GM19035 (cell line): ENCODE data around the gene MCC.
A peak's percentile ranks its signal among the peaks of the same experiment; 100 is the strongest.

Source experiments
- ATAC-seq: cut with Tn5 transposase; IDR thresholded peaks from one replicate; pipeline ENCODE4 v1.9.1; 2021; ENCODE audit not compliant: unreplicated experiment

The MCC gene

DNA sequence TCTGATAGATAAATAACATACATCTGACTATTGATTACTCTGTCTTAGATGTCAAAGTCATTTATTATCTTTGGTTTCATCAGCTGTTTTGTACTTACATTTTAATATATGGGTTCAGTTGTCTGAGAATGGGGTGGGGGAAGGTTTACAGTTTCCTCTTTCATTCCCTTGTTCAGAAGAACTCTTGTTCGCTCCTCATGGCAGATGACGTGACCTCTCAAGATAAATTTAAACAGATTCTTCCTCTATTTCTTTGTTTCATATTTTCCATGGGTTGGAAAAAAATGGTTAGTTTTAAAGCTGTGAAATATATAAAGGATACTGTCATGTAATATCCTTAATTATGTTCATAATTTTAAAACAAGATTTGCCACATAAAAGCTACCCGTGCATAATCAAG lies 114.8 kb downstream of the MCC start:
- no peak for ATAC-seq

- ATAC-seq = no peak
These were observed 116.5 kb downstream of the MCC start for GRCh38 chr5:113371721-113372196.

GRCh38 chr5:113367586-113367985 lies 120.7 kb downstream of the MCC start:
- no peak for ATAC-seq

- ATAC-seq = no peak
These were observed 123.8 kb downstream of the MCC start for GRCh38 chr5:113364466-113364865.

- no peak for ATAC-seq
These were observed 126.6 kb downstream of the MCC start for GRCh38 chr5:113361701-113362100.

DNA sequence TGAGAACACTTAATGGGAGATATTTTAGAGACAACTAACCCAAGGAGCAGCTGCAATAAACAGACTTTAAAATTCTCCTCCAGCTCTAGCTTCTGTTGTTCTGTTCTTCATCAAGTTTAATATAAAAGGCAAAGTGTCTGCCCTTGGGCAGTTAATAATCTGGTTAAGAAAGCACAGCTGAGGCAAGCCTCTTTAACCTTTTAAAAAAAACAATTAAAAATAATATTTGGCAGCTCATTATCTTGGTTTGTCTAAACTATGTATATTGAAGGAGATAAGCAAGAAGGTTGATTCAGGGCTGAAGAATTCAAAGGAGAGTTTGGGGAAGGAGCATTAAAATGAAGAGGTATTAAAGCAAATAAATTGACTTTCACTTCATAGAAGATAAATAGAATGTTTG lies 128.8 kb downstream of the MCC start:
- ATAC-seq = no peak

DNA sequence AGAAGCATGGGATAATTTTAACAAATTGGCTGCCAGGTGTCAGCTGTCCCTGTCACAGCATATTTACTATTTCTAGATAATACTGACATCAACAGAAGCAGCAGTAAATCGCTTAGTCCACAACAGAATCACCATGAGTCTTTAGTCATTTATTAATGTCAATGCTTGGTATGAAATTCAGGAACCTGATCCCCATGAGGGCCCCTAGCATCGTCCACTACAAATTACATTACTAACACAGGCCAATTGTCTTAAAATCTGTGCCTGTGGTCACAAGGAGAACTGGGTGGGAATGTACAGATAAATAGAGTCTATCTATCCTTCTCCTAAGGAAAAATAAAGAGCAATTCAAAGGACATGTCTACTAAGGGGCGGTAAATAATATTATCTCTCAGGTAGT lies 129.6 kb downstream of the MCC start:
- no peak for ATAC-seq

GRCh38 chr5:113357696-113358476 lies 130.4 kb downstream of the MCC start:
- ATAC-seq = no peak

DNA sequence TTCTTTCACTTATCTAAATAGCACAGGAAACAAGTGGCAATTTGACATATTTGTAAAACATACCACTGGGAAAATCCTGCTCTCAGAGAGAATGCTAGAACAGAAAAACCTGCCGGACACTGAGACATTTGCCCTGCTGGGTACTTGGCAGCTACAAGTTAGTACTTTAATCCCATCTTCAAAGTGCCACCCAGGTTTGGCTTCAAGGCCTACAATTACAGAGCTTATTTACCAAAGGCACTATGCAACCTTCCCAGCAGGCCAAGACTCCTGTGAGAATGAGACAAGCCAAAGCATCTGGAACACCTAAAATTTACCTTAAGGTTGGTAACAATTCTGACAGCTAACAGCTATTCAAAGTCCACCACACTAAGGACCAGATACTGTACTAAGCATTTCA lies 131.8 kb downstream of the MCC start:
- ATAC-seq = no peak

GRCh38 chr5:113354055-113354454 lies 134.2 kb downstream of the MCC start:
- ATAC-seq = no peak

DNA sequence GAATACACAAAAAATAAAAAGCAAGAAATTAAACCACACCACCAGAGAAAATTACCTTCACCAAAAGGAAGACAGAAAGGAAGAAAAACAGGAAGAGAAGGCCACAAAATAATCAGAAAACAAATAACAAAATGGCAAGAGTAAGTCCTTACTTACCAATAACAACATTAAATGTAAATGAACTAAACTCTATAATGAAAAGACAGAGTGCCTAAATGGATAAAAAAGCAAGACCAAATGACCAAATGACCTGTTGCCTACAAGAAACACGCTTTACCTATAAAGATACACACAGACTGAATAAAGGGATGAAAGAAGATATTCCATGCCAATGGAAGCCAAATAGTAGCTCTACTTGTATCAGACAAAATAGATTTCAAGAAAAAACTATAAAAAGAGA lies 140.7 kb downstream of the MCC start:
- ATAC-seq = no peak

GRCh38 chr5:113344973-113345940 lies 143.0 kb downstream of the MCC start:
- no peak for ATAC-seq

- ATAC-seq = no peak
These were observed 144.9 kb downstream of the MCC start for GRCh38 chr5:113343343-113343742.

DNA sequence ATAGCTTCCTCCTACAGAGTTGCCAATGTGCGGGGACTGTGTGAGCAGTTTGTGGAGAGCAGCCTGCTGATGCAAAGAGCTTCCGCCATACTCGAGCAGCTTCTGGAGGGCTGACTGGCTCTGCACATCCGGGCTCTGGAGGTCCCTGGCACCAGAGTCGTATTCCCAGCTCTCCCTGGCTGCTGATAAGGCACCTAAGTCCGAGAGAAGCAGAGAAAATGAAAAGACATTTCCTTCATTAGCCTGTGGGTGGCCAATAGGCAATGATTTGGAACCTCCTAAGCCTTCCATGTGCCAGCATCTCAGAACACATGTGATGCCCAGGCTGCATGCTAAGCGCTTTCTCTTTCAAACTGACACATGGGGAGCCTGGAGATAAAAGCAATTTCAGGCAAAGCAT lies 147.7 kb downstream of the MCC start:
- no peak for ATAC-seq

DNA sequence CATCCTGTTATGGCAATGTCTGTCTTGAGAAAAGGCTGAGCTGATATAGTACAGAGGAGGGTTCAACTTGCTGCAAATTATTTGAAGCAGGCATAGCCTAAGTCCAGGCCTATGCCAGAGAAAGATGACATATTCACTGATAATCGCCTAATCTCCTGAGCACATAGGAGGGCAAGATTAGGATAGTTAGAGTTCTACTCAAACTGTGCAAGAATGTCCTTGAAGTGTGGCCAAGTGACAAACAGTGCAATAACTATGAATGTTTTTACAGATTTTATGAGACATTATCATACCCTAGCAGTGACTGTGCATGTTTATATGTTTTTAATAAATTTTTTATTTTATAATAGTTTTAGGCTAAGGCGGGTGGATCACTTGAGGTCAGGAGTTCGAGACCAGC lies 149.6 kb downstream of the MCC start:
- no peak for ATAC-seq

- ATAC-seq = no peak
These were observed 150.5 kb downstream of the MCC start for GRCh38 chr5:113337515-113338415.

DNA sequence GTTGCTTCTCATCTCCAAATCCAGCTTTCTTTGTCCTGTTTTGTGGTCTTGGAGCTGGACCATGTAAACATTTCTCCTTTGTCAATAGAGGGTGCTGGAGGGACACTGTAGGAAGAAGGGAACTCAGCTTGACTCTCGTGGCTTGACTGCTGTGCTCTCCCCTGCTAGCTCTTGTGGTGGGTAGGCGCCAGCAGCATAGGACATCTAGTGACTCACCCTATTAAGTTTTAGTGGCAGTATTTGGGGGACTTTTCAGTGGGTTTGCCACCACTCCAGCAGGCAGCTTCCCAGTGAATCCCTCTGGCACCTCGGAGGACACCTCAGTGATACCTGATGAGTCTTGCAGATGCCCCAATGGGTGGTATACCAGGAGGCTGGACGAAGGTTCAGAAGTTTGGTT lies 151.3 kb downstream of the MCC start:
- no peak for ATAC-seq

GRCh38 chr5:113333411-113333810 lies 154.8 kb downstream of the MCC start:
- ATAC-seq = no peak

DNA sequence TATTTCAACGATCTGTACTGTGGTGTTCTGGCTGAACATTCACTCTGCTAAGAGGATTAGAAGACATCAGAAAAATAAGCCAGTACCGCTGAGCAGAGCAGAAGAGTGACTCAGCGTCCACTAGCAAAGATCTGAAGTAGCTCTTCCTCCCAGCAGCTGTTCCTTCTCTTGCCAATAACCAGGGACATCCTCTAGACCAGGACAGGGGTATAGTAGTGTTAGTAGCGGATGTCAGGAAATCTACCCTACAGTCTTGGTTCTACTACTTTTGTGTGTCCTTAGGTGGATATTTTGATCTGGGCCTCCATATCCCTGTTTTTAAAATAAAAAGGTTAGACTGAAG lies 157.1 kb downstream of the MCC start:
- ATAC-seq = no peak

- ATAC-seq = peak; percentile 75
These were observed 157.6 kb downstream of the MCC start for GRCh38 chr5:113330533-113331208.
